ENCODE measurements around the gene USP7. TPM values are rescaled to one million over a fixed set of nuclear protein-coding genes. Genes with fewer than 3 reads are reported as not detected.
"Not testable (repeated sequence)": the region's sequence is repeated elsewhere in the genome, so short reads cannot be mapped to it uniquely, and the experiment has no call there.

The USP7 gene
- total RNA-seq, 1 experiment from 2014 or later = 73.8 TPM

GRCh38 chr16:8919934-8920462 lies 43.7 kb downstream of the USP7 start:
- ChIA-PET POLR2A (ENCODE audit: unreplicated experiment) (no interaction called here), CTCF (no interaction called here)

GRCh38 chr16:8919089-8919933 lies 44.4 kb downstream of the USP7 start:
- intact Hi-C loops (cut with micrococcal nuclease) = no loop called here
- Histone ChIP-seq H3K79me2 (ENCODE audit: low read length) (peaks cover 9% of the 10 kb centered on the region), H3K36me3 (ENCODE audit: low read depth, low read length) (peaks cover 47% of the 10 kb centered on the region), H3F3A (ENCODE audit: low read length, unreplicated experiment) (no peaks in the 10 kb centered on the region), H3K4me1 (ENCODE audit: insufficient read depth, low read length) (no peaks in the 10 kb centered on the region), H3K4me2 (ENCODE audit: low read length) (no peak overlapping the region), H3K9me3 (ENCODE audit: low read length) (no peaks in the 10 kb centered on the region), H3K27me3 (ENCODE audit: low read length) (no peaks in the 10 kb centered on the region), H4K20me1 (ENCODE audit: low read length) (0 out of 2 replicates have a peak, but pooled peaks cover 11% of the 10 kb centered on the region), H3K4me3 (ENCODE audit: low read length) (no peak overlapping the region), H3K27ac (ENCODE audit: low read length) (no peak overlapping the region), H3K9me2 (replicated peaks; ENCODE audit: low read length) (no peaks in the 10 kb centered on the region), H3K9ac (ENCODE audit: low read length) (no peak overlapping the region), H2AFZ (ENCODE audit: low read length) (no peak overlapping the region)
- ATAC-seq (no peak), DNase-seq (no peak)
- ChIA-PET CTCF (no interaction called here), POLR2A (ENCODE audit: unreplicated experiment) (no interaction called here)
- TF ChIP-seq EZH2phosphoT487 (IDR thresholded peaks at IDR 0.05; ENCODE audit: borderline replicate concordance, low read length) = no peak
- TF ChIP-seq EZH2 (IDR thresholded peaks at IDR 0.05; ENCODE audit: low read length, unreplicated experiment) = no peak
- TF ChIP-seq CTCF (conservative IDR thresholded peaks at IDR 0.05; ENCODE audit: low read depth, low read length) = no peak
- BruUV-seq (replicated peaks) = no TSS peak

More at GRCh38 chr16:8919934-8920462, 43.7 kb downstream of the USP7 start:
- Histone ChIP-seq H3K4me1 (ENCODE audit: insufficient read depth, low read length) (no peaks in the 10 kb centered on the region), H3K36me3 (ENCODE audit: low read depth, low read length) (peaks cover 41% of the 10 kb centered on the region), H3K4me2 (ENCODE audit: low read length) (no peak overlapping the region), H4K20me1 (ENCODE audit: low read length) (0 out of 2 replicates have a peak, but pooled peaks cover 18% of the 10 kb centered on the region), H3K27ac (ENCODE audit: low read length) (no peak overlapping the region), H3K9me2 (replicated peaks; ENCODE audit: low read length) (no peaks in the 10 kb centered on the region), H3F3A (ENCODE audit: low read length, unreplicated experiment) (no peaks in the 10 kb centered on the region), H3K4me3 (ENCODE audit: low read length) (no peak overlapping the region), H3K27me3 (ENCODE audit: low read length) (no peaks in the 10 kb centered on the region), H3K9me3 (ENCODE audit: low read length) (no peaks in the 10 kb centered on the region), H2AFZ (ENCODE audit: low read length) (no peak overlapping the region), H3K9ac (ENCODE audit: low read length) (no peak overlapping the region), H3K79me2 (ENCODE audit: low read length) (peaks cover 15% of the 10 kb centered on the region)
- DNase-seq = no peak
- intact Hi-C loops (cut with micrococcal nuclease) = no loop called here
- ATAC-seq = no peak
- no TSS peak for BruUV-seq (replicated peaks)
- TF ChIP-seq EZH2 (IDR thresholded peaks at IDR 0.05; ENCODE audit: low read length, unreplicated experiment) = no peak
- no peak for TF ChIP-seq CTCF (conservative IDR thresholded peaks at IDR 0.05; ENCODE audit: low read depth, low read length)
- no peak for TF ChIP-seq EZH2phosphoT487 (IDR thresholded peaks at IDR 0.05; ENCODE audit: borderline replicate concordance, low read length)

GRCh38 chr16:8917336-8917735 lies 46.4 kb downstream of the USP7 start:
- H3K27me3 ChIP-seq (ENCODE audit: low read length); H4K20me1 ChIP-seq (ENCODE audit: low read length); H3K79me2 ChIP-seq (ENCODE audit: low read length); H3K27ac ChIP-seq (ENCODE audit: low read length); H3K4me3 ChIP-seq (ENCODE audit: low read length); H3F3A ChIP-seq (ENCODE audit: low read length, unreplicated experiment); BruUV-seq (replicated peaks); POLR2A ChIA-PET (ENCODE audit: unreplicated experiment); CTCF ChIA-PET; H2AFZ ChIP-seq (ENCODE audit: low read length); intact Hi-C loops (cut with micrococcal nuclease); H3K9me2 ChIP-seq (replicated peaks; ENCODE audit: low read length); H3K4me1 ChIP-seq (ENCODE audit: insufficient read depth, low read length); H3K9ac ChIP-seq (ENCODE audit: low read length); ATAC-seq; H3K9me3 ChIP-seq (ENCODE audit: low read length); H3K4me2 ChIP-seq (ENCODE audit: low read length); DNase-seq: not testable (repeated sequence)
- H3K36me3 ChIP-seq (ENCODE audit: low read depth, low read length) = peaks cover 49% of the 10 kb centered on the region
